Nucleus accumbens (tissue), 56 donors: Measurements from ENCODE around the gene ITSN1.

Experiments used
- DNase-seq, 56 donors: peaks; one replicate each; lab custom pipeline; 2025; lab: John Stamatoyannopoulos, UW

The ITSN1 gene

GRCh38 chr21:33800753-33801423 lies 158.6 kb downstream of the ITSN1 start:
- no peak for DNase-seq

- DNase-seq, result no peak
These were observed 159.4 kb downstream of the ITSN1 start for GRCh38 chr21:33801424-33802405.

GRCh38 chr21:33802481-33802880 lies 160.2 kb downstream of the ITSN1 start:
- no peak for DNase-seq

GRCh38 chr21:33808715-33809367 lies 166.5 kb downstream of the ITSN1 start:
- DNase-seq, result no peak

GRCh38 chr21:33810766-33811165 lies 168.5 kb downstream of the ITSN1 start:
- DNase-seq, result no peak

- no peak for DNase-seq
These were observed 169.1 kb downstream of the ITSN1 start for GRCh38 chr21:33811167-33812010.

GRCh38 chr21:33813832-33814365 lies 171.6 kb downstream of the ITSN1 start:
- DNase-seq, result no peak

GRCh38 chr21:33815143-33815707 lies 172.9 kb downstream of the ITSN1 start:
- DNase-seq, result no peak

GRCh38 chr21:33816174-33816573 lies 173.9 kb downstream of the ITSN1 start:
- DNase-seq, result no peak

GRCh38 chr21:33817138-33817537 lies 174.8 kb downstream of the ITSN1 start:
- no peak for DNase-seq

GRCh38 chr21:33817663-33818451 lies 175.6 kb downstream of the ITSN1 start:
- no peak for DNase-seq

GRCh38 chr21:33820230-33820770 lies 178.0 kb downstream of the ITSN1 start:
- DNase-seq, result no peak

- DNase-seq, result no peak
These were observed 178.5 kb downstream of the ITSN1 start for GRCh38 chr21:33820798-33821197.

GRCh38 chr21:33821503-33822322 lies 179.4 kb downstream of the ITSN1 start:
- peak in 1 of 56 donors; percentile 10 for DNase-seq

GRCh38 chr21:33824156-33824941 lies 182.0 kb downstream of the ITSN1 start:
- DNase-seq, result peak in 2 of 56 donors; percentile 11 to 25

- DNase-seq, result no peak
These were observed 183.1 kb downstream of the ITSN1 start for GRCh38 chr21:33825419-33825818.

- peak in 1 of 56 donors; percentile 26 for DNase-seq
These were observed 183.6 kb downstream of the ITSN1 start for GRCh38 chr21:33825915-33826314.
